K562 (cell line): Measurements from ENCODE around the gene ANKZF1. TPM values are rescaled to one million over a fixed set of nuclear protein-coding genes. Genes with fewer than 3 reads are reported as not detected.

ENCODE experiments used
- ATAC-seq: fragments of 200-7000 bp; cut with Tn5 transposase; 3 replicates; pipeline ENCODE4 v1.9.1; 2020; ENCODE audit warnings: moderate library complexity
- BruUV-seq: library from RNA; stranded (reverse); fragments of 400-500 nt; replicated peaks from 2 replicates; lab custom pipeline; 2021; lab: Mats Ljungman, UMichigan
- CTCF ChIA-PET: fragments of 300-600 bp; formaldehyde crosslinking; extraction: SDS; loops from one replicate; lab custom pipeline; 2021; ENCODE audit warnings: low intra/inter-chr PET ratio; lab: Yijun Ruan, JAX
- POLR2A ChIA-PET: fragments of 300-600, 350-650 bp; sonication (Branson Sonifier 250); formaldehyde crosslinking; extraction: SDS; loops from one replicate; lab custom pipeline; 2021; ENCODE audit warnings: antibody characterized with exemption, inconsistent platforms; lab: Yijun Ruan, JAX
- DNase-seq, 4 experiments: peaks; one replicate each; pipeline versions ENCODE4 v3.0.0 to v3.0.0-alpha.2; 2011 to 2018; ENCODE audit warnings: low spot score in 3 of 4, mixed read lengths in 3 of 4; ENCODE audit errors: extremely low read depth in 1 of 4
- FAIRE-seq: peaks from 2 replicates; lab custom pipeline; 2011; peaks lifted over from hg19 to GRCh38; lab: Jason Lieb, UNC
- H2AFZ ChIP-seq: 2 replicates; pipeline ENCODE4 v1.6.0; 2011; ENCODE audit warnings: low read depth, low read length, control low read depth, inconsistent platforms
- H3K27ac ChIP-seq: fragments of 200-600 bp; 3 replicates; pipeline ENCODE4 v1.8.0; 2011; ENCODE audit warnings: low read depth, mild to moderate bottlenecking, control low read depth, inconsistent platforms, low read length, moderate library complexity, mixed read lengths; ENCODE audit errors: extremely low read depth
- H3K27me3 ChIP-seq, 2 experiments: fragments of 300-600 bp in 1 of 2; 2 replicates in 1 of 2; 3 replicates in 1 of 2; pipeline versions ENCODE4 v1.6.0 to v1.8.0; 2011; ENCODE audit warnings: inconsistent platforms in 2 of 2, low read length in 2 of 2, mild to moderate bottlenecking in 1 of 2, mixed read lengths in 1 of 2, moderate library complexity in 1 of 2; ENCODE audit not compliant: control insufficient read depth in 2 of 2, insufficient read depth in 2 of 2
- H3K36me3 ChIP-seq: fragments of 300-600 bp; 3 replicates; pipeline ENCODE4 v1.8.0; 2011; ENCODE audit warnings: mild to moderate bottlenecking, low read length, inconsistent platforms; ENCODE audit not compliant: control insufficient read depth, insufficient read depth
- H3K4me1 ChIP-seq, 2 experiments: fragments of 200-600 bp in 1 of 2; replicated peaks in 1 of 2; 2 replicates in 1 of 2; 3 replicates in 1 of 2; pipeline versions ENCODE4 v1.5.1 to v1.8.0; 2011; ENCODE audit warnings: inconsistent platforms in 2 of 2, low read length in 2 of 2, mild to moderate bottlenecking in 1 of 2, mixed read lengths in 1 of 2, moderate library complexity in 1 of 2; ENCODE audit not compliant: control insufficient read depth in 2 of 2, insufficient read depth in 2 of 2
- H3K4me2 ChIP-seq: 2 replicates; pipeline ENCODE4 v1.6.1; 2011; ENCODE audit warnings: low read length, control low read depth, inconsistent platforms, mixed read lengths; ENCODE audit not compliant: insufficient read depth
- H3K4me3 ChIP-seq: fragments of 200-600 bp; sonication (generic), shearing (Covaris generic); 2 replicates; pipeline ENCODE4 v1.5.1; 2016; ENCODE audit warnings: control low read depth, inconsistent platforms
- H3K79me2 ChIP-seq: fragments of 200-600 bp; 3 replicates; pipeline ENCODE4 v1.8.0; 2011; ENCODE audit warnings: low read length, inconsistent platforms; ENCODE audit not compliant: control insufficient read depth, insufficient read depth
- H3K9ac ChIP-seq, 2 experiments: 2 replicates each; pipeline versions ENCODE4 v1.6.0 to v1.6.1; 2011; ENCODE audit warnings: low read depth in 2 of 2, low read length in 2 of 2, control low read depth in 1 of 2, inconsistent platforms in 1 of 2, mild to moderate bottlenecking in 1 of 2, mixed read lengths in 1 of 2; ENCODE audit not compliant: insufficient read depth in 1 of 2
- H3K9me1 ChIP-seq: one replicate; pipeline ENCODE4 v1.6.0; 2011; ENCODE audit warnings: inconsistent platforms, mild to moderate bottlenecking, low read length, moderate library complexity; ENCODE audit not compliant: control insufficient read depth, insufficient read depth
- H3K9me3 ChIP-seq: replicated peaks from 2 replicates; pipeline ENCODE4 v1.5.1; 2011; ENCODE audit warnings: low read depth, low read length, inconsistent platforms; ENCODE audit not compliant: control insufficient read depth, insufficient read depth
- H4K20me1 ChIP-seq: replicated peaks from 2 replicates; pipeline ENCODE4 v1.6.1; 2011; ENCODE audit warnings: low read length, inconsistent platforms, mixed read lengths; ENCODE audit not compliant: control insufficient read depth, insufficient read depth
- HDAC2 ChIP-seq: fragments of 450-650 bp; IDR thresholded peaks from 2 replicates; pipeline ENCODE4 v1.6.1; 2016; ENCODE audit warnings: mild to moderate bottlenecking
- HNRNPUL1 ChIP-seq: fragments of 200-400 bp; formaldehyde crosslinking; IDR thresholded peaks from 2 replicates; pipeline ENCODE4 v1.6.1; 2017; ENCODE audit warnings: low read length
- PYGO2 ChIP-seq: fragments of 450-650 bp; IDR thresholded peaks from 2 replicates; pipeline ENCODE4 v1.6.1; 2016; ENCODE audit warnings: mild to moderate bottlenecking, missing genetic modification characterization, moderate library complexity, missing compliant biosample characterization
- USF1 ChIP-seq: sonication (generic); formaldehyde crosslinking; IDR thresholded peaks from 2 replicates; pipeline ENCODE4 v1.9.0; 2022; ENCODE audit warnings: mild to moderate bottlenecking, missing genetic modification reagents
- ZBTB12 ChIP-seq: fragments of 250-450 bp; sonication (Bioruptor Pico); IDR thresholded peaks from 2 replicates; pipeline ENCODE4 v1.4.0; 2020
- WGBS: fragments of 100-300 bp; shearing (Covaris generic); methylation state at CpG from one replicate; pipeline ENCODE4 v1.1.6; 2016; ENCODE audit warnings: low coverage, mixed read lengths; ENCODE audit not compliant: insufficient coverage; ENCODE audit errors: missing lambda C conversion rate; 5-methylcytosine and 5-hydroxymethylcytosine counted together
- in situ Hi-C: fragments of 300-500 bp; cut with MboI; formaldehyde crosslinking; loops from 4 replicates; pipeline ENCODE4 v1.15.0; 2018; ENCODE audit warnings: inconsistent platforms, mixed read lengths
- intact Hi-C: fragments of 100-400 bp; cut with micrococcal nuclease; formaldehyde crosslinking; loops from 2 replicates; pipeline ENCODE4 v1.14.2; 2022
- polyA plus RNA-seq, 8 experiments: library from polyadenylated mRNA; depleted of rRNA in 4 of 8; stranded (reverse) in 5 of 8; unstranded in 3 of 8; fragments of >200 nt; fragmentation: Nextera tagmentation in 2 of 8; fragmentation: Illumina TruSeq in 1 of 8; extraction: Ambion mirVana in 2 of 8; extraction: Trizol in 1 of 8; gene quantifications; 2 replicates each; pipeline versions ENCODE4 v1.2.1 to v1.2.3, GENCODE V29; 2011 to 2014; ENCODE audit warnings: inconsistent platforms in 1 of 8, missing spikeins in 1 of 8
- total RNA-seq, 7 experiments: library from RNA; depleted of rRNA in 6 of 7; stranded (reverse); fragments of >200 nt in 6 of 7; fragmentation: Illumina TruSeq in 2 of 7; extraction: Trizol in 2 of 7; gene quantifications; 2 replicates each; pipeline versions ENCODE4 v1.2.1 to v1.2.3, GENCODE V29; 2011 to 2021; ENCODE audit warnings: low replicate concordance in 1 of 7

Gene ANKZF1
- total and polyA plus RNA-seq, 9 of the 15 experiments (the other 6 are each of a cell fraction or from before 2014, with no cell fraction given): 3.1 to 60.6 (median 31.0) TPM

- H3K36me3 ChIP-seq: peaks cover 50% of the 10 kb centered on the region; the same call in 2 of the 3 replicates
- H4K20me1 ChIP-seq: 0 out of 2 replicates have a peak, but pooled peaks cover 3% of the 10 kb centered on the region
- peak overlapping the region; percentile 71 to 92 for H3K9ac ChIP-seq
- DNase-seq: no peak
- 70% methylated on average over 2 of the region's 5 CpGs for WGBS
- FAIRE-seq: peak; percentile 11
- in situ Hi-C loops: no loop called here
- POLR2A ChIA-PET: interaction anchor here (0.6 to 1.5 kb wide), 10 partner anchors 9 to 198 kb away, joined by 3 to 7 read pairs (median 4); partner anchors contain the start of genes ANKZF1, ATG9A and DNAJB2
- ATAC-seq: no peak
- H3K79me2 ChIP-seq: peaks cover 24% of the 10 kb centered on the region
- no TSS peak for BruUV-seq
- TF ChIP-seq HNRNPUL1 (no peak), HDAC2 (no peak), PYGO2 (tag) (no peak), USF1 (CRISPR knock-in tag) (0 out of 2 replicates have a peak, but pooled peaks have one; percentile 16), ZBTB12 (CRISPR knock-in tag) (no peak)
- TF ChIP-seq, all 486 proteins: peak for 1
- no peaks in the 10 kb centered on the region for H3K9me1 ChIP-seq
- 0 out of 5 replicates have a peak, but pooled peaks cover 0 to 4% of the 10 kb centered on the region in 2 experiments for H3K27me3 ChIP-seq
- H3K9me3 ChIP-seq: no peaks in the 10 kb centered on the region
- no peak overlapping the region for H2AFZ ChIP-seq
- H3K4me3 ChIP-seq: peak overlapping the region; percentile 58; the same call in 1 of the 2 replicates
- peak overlapping the region; percentile 82 for H3K4me2 ChIP-seq
- CTCF ChIA-PET: no interaction called here
- intact Hi-C loops: loop anchor here (2.0 kb wide), 1 partner anchor 27 kb away; the partner anchor contains the start of gene DNAJB2
- H3K4me1 ChIP-seq: peaks cover 18 to 47% of the 10 kb centered on the region in 2 experiments; a peak in 4 of 5 replicates
- H3K27ac ChIP-seq: no peak overlapping the region
These were observed 22.5 kb downstream of the ANKZF1 start for GRCh38 chr2:219252084-219252483.
